Stimulated activated CD4-positive, alpha-beta T cell treated with anti-CD3 and anti-CD28 coated beads, Interleukin-2, amount 100 ng/mL, for 4 hours (primary cell): ENCODE data around the gene PRR16.

ENCODE experiments used
- DNase-seq: peaks from one replicate; pipeline ENCODE4 v3.0.0-alpha.2; 2020; ENCODE audit warnings: low read depth

The PRR16 gene

DNA sequence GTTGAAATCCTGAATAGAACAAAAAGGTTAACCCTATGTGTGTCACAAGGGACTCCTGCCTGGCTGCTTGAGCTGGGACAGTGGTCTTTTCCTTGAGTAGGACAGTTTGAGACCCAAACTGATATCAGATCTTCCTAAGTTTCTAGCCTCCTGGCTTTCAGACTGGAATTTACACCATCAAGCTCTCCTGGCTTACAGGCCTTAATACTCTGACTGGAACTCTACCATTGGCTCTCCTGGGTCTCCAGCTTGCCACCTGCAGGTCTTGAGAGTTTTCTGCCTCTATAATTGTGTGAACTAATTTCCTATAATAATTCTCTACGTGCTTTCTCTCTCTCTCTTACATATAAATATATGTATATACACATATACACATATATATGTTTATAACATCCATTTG is 112.5 kb downstream of the PRR16 start:
- no peak for DNase-seq

DNA sequence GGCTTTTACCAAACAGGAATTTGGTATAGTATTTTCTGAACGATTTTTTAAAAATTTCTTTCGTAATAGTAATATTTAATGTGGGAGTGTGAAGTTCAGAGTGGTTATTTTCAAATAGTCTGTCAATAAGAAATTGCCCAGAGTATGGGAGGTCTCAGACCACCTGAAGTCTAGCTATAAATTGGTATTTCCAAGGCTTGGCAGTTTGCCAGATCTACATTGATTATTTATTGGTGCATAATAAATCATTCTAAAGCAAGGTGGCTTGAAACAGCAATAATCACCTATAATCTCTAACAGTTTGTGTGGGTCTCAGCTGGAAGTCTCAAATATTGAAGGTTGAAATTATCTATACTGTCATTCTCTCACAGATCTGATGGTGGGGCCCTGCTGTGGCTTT is 118.5 kb downstream of the PRR16 start:
- DNase-seq: no peak

DNA sequence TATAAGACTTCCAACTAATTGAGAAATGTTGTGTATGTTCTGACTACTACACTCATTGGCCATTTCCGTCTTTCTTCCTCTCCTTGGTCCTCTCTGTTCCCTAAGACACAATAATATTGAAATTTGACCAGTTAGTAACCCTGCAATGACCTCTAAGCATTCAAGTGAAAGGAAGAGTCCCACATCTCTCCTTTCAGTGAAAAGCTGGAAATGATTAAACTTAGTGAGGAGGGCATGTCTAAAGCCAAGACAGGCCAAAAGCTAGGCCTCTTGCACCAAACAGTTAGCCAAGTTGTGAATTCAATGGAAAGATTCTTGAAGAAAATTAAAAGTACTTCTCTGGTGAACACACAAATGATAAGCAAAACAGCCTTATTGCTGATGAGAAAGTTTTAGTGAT is 122.5 kb downstream of the PRR16 start:
- DNase-seq: no peak

DNA sequence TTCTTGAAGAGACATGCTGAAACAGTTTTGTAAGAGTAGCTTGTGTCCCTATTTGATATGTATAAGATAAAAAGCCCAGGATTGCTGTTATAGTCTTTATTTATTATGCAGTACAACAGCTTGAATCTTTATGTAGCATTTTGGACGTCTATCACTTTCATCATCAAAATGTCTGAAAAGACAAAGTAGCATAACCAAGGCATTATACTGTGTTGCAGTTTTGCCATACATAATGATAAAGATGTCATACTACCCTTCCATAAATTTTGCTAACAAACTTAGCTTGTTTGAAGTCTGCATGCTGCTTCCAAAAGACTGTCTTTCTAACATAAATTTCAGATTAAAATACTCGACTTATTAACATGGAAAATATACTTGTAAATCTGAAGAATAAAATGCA is 127.8 kb downstream of the PRR16 start:
- DNase-seq: no peak

DNA sequence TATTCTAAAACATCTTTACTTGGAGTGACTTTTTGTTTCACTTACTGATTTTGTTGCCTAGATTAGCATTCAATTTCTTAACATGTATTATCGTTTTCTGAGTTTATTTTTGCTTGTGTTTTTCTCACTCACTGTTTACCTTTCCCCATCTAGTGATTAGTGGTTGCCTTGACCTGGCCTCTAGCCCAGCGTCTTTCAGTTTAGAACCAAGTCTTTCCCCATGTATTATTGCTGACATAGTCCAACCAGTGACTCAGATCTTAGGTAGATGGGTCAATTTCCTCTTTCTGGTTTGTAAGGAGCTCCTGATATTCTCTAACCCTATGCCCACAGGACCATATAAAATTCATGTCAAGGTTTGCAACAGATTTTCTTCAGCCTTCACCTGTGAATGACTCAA is 135.5 kb downstream of the PRR16 start:
- DNase-seq: no peak

DNA sequence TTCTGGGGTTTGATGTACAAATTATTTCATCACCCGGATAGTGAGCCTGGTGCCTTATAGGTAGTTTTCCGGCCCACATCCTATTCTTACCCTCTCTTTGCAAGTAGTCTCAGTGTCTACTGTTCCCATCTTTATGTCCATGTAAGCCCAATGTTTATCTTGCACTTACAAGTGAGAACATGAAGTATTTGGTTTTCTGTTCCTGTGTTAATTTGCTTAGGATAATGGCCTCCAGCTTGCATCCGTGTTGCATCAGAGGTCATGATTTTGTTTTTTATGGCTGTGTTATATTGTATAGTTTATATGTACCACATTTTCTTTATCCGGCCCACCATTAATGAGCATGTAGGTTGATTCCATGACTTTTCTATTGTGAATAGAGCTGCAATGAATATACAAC is 136.5 kb downstream of the PRR16 start:
- no peak for DNase-seq

DNA sequence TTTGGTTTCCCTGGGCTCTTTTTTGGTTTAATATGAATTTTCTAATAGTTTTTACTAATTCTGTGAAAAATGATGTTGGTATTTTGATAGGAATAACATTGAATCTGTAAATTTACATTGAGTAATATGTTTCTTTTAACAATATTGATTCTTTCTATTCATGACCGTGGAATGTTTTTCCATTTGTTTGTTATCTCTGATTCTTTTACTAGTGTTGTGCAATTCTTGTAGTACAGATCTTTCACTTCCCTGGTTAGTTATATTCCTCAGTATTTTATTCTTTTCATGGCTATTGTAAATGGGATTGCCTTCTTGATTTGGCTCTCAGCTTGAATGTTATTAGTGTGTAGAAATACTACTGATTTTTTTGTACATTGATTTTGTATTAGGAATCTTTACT is 137.9 kb downstream of the PRR16 start:
- DNase-seq: no peak

DNA sequence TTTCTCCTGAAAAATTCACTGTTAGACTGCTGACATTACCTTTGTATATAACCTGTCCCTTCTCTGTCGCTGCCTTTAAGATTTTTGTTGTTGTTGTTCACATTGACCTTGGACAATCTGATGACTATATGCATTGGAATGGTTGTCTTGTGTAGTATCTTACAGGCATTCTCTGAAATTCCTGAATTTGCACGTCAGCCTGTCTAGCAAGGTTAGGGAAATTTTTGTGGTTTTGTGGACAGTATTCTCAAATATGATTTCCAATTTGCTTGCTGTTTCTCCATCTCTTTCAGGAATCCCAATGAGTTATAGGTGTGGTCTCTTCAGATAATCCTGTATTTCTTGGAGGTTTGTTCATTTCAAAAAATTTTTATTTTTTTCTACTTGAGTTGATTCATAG is 140.8 kb downstream of the PRR16 start:
- DNase-seq: no peak

DNA sequence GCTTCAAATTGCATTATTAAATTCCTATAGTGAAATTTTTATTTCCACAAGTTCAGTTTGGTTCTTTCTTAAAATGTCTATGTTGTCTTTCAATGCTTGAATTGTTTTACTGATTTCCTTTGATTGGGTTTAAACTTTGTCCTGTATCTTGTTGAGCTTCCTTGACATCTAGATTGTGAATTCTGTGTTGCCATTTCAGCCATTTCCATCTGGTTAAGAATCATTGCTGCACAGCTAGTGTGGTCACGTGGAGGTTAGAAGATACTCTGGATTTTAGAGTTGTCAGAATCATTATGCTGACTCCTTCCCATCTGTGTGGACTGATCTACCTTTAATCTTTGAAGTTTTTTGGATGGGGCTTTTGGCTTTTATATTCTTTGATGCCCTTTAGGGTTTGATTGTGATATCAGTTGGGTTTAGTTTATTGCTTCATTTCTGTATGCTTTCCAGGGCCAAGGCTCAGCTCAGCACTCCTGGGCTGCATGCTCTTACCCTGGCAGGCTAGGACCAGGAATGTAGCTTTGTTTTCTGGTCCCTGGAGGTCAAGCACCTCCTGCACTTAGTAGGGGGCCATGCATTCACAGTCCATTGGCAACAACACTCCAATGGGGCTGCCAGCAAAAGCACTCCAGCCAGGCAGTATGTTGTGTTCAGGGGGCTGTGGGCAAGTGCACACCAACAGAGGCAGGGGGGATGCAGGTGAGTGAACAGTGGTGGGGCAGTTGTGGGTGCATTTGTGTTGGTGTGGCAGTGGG is 141.4 kb downstream of the PRR16 start:
- DNase-seq: no peak

DNA sequence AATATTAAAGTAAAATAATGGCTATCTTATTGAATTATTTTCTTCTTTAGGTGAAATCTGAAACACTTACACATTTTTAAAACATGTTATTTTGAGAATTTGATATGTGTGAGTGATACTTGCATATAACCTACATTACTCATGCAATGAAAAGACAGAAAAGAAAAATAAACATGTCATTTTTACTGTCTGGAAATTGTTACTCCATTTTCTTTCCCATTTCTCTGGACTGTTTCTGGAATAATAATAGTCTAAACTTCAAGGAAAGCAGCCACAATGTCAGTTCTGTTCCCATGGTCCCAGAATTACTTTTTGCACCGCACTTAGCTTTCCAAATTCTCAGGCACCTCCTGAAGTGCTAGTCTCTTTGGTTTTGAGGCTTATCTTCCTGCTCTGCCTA is 145.5 kb downstream of the PRR16 start:
- DNase-seq: no peak

DNA sequence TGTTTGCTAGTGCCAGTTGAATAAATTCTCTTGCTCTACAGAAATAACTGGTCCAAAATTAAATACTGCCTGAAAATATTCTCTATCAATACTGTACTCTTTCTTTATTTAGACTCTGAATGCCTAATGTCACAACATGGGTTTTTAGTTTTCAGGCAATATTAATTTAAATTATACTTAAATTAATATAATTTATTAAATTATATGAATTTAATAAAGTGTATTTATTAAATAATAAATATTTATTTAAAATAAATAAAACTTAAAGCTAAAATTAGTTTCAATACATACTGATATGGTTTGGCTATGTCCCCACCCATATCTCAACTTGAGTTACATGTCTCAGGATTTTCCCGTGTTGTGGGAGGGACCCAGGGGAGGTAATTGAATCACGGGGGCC is 146.0 kb downstream of the PRR16 start:
- DNase-seq: no peak

DNA sequence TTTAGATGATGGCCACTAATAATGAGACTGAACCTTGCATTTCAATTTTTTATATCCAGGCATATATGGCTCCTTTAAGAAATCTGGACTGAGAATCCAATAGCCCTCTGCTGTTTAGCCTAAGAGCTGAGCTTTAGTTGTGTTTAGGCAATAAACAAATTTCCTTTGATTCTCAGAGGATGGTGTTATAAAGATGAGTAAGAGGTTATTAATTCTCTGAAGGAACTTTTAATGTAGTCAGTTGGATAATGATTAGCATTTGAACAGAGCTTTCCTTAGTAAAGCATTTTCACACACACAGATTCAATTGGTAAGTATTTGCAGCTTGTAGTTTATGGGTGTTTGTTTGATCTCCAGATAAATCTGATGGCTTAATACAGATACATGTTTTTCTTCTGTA is 149.6 kb downstream of the PRR16 start:
- DNase-seq: no peak

DNA sequence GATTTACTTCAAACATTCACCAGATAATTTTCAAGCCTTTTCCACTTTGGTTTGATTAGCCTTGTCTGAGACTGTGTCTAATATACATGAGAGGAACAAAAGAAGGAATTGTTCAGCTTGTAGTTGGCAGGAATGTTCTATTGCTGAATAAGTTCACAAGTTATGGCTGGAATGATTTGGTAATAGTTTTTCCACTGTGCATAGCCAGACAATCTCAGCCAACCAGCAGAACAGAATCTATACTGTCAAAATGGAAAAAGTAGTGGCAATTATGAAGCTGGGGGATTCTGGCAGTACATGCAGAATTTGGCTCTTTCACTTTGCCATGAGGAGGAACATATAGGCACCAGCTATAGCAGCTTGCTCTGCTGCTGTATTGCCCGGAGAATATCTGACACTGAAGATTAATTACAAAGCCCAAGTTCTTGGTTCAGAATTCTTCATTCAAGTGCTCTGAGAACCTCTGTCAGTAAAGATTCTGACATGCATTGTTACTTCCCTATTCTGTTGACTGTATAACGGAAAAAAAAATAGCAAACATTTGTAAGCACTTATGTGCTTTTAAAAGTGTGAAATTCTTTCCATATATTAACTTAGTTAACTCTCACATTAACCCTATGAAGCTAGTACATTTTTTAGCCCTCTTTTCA is 150.6 kb downstream of the PRR16 start:
- DNase-seq: no peak

DNA sequence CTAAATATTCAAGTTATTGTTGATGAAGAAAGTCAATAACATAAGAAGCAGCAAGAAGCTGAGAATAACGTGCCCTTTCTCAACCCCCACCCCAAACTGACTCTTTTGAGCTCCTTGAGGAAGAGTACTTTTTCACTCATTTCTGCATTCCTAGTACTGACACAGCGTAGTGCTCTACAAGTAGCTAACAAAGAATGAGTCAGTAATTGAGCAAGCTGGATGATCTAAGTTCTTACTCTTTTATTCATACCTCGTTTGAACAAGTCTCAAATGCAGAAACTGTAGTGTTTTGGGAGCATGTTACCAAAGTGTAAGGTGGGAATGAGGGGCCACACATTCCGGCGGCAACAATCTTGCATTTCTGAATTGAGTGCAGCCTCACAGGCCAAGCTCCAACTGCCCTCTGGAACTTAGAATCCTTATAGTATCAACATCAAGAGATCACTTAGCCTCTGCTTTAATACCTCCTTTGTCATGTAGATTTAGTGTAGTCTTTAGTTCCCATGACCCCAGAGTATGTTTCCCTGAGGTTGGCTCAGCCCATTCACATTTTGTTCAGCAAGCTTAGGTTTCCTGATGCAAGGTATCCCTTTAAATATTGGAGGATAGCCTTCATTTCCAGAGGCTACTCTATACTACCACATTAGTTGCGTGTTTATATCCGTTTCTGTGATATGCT is 152.0 kb downstream of the PRR16 start:
- DNase-seq: no peak

DNA sequence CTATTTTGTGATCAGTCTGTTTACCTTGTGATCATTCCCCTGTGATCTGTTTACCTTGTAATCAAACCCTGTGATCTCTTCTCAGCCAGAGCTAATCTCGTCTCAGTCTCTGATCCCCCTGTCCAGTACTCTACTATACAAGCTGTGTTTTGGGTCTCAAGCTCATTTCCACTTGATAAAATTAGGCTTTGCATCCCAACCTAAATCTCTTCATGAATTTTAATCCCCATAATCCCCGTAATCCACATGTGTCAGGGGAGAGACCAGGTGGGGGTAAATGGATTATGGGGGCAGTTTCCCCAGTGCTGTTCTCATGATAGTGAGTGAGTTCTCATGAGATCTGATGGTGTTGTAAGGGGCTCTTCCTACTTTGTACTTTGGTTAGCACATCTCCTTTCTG is 157.2 kb downstream of the PRR16 start:
- DNase-seq: no peak

DNA sequence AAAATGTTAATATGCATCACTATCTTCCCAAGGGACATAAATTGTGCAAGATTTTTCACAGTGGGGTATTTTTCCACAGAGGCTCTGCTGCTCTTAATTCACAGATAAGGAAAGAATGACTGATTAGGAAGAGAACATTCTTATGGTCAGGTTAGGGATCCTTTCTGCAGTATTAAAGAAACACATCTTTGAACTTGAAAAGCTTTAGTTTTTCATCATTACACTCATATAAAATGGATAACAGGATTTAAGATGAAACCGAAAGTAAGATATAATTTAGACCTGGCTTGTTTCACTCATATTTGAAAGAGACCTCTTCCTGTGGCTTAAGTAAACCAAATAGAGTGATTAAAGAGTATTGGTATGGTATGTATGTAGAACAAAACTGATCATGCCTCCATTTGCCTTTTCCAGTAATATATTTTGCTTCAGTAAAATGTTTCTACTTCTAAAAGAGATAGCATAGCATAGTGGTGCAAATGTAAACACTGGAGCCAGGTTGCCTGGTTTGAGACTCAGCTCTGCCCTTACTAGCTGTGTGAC is 160.0 kb downstream of the PRR16 start:
- no peak for DNase-seq

DNA sequence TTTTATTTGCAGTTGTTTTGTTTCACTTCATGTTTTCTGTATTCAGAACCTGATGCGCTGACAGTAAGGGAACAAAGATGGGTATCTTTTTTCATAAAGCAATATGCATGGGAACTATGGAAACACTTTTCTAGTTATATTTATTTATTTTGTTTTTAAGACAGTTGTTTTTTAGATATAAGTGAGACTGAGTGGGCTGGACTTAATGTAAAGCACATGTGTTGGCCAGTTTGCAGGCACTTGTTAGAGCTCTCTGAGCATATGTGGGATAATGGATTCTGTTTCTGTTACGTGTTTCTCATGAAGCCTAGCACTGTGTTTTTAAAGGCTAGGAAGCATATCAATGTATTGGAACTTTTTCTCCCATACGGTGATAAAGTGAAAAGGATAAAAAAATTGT is 164.1 kb downstream of the PRR16 start:
- DNase-seq: no peak

DNA sequence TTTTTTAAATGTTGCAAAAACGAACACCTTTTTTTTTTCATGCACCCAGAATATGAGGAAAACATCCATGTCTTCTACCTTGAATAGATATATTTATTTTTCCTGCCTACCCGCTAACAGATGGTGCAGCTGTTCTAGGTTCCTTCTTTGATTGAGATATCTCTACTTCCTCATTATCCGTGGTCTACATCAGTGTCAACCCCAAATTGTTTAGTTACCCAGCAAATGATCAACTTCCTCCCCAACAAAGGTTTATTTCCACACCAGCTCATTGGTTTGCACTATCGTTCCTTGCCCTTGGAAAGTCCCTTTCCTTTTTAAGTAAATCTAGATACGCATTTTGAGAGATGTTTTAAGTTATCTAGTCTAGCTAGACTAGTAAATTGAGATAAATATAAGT is 166.4 kb downstream of the PRR16 start:
- no peak for DNase-seq

DNA sequence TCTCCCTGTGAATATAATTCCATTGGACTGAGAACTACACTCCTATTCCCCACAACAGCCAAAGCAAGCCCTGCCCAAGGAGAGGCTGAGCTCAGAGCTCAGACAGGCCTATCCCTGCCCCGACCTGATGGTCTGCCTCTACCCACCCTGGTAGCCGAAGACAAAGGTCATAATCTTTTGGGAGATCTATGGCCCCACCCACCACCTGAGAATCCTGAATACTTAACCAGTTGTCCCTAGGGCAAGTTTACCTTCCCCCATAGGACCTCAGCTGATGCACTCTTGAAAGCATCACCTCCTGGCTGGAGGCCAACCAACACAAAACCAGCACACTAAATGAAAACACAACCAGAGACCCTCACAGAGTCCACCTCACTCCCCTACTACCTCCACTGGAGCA is 167.5 kb downstream of the PRR16 start:
- no peak for DNase-seq

DNA sequence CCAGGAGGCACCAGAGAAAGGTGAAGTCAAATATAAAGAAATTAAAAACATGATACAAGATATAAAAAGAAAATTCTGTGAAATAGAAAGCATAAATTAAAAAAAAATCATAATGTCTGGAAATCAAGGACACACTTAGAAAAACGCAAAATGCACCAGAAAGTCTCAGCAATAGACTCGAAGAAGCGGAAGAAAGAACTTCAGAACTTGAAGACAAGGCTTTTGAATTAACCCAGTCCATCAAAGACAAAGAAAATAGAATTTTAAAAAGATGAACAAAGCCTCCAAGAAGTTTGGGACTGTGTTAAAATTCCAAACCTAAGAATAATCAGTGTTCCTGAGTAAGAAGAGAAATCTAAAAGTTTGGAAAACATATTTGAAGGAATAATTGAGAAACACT is 168.3 kb downstream of the PRR16 start:
- DNase-seq: no peak

DNA sequence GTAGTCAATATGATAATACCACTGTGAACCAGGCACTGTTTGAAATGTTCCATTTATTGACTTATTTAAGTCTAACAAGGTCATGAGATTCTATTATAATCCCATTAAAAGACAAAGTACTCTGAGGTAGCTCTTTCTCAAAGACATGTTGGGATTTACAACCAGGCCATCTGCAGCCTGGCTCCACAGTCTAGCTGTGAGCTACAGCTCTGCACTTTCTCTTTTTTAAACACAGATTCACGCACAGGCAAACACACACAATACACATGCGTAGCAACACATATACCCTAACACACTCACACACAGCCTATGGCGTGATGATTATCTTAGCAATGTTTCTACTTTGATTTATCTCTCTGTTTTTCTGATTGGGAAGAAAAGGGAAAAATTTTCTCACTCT is 174.3 kb downstream of the PRR16 start:
- no peak for DNase-seq

DNA sequence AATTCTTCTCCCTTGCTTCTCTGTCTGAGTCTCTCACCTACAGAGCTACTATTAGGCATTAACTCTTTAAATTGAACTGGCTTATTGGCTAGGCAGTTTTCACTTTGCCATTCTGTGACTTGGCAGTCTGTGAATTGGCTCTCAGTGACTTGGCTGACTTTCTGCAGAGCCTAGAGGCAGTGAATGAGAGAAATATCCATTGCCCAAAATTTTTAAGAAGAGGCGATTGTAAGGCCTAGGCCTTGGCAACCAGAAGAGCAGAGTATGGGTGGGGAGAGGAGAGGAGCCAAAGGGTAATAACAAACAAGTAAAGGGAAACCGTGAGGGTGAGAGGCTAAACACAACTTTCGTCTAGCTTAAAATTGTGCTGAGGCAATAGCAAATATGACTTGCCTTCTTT is 176.7 kb downstream of the PRR16 start:
- no peak for DNase-seq

DNA sequence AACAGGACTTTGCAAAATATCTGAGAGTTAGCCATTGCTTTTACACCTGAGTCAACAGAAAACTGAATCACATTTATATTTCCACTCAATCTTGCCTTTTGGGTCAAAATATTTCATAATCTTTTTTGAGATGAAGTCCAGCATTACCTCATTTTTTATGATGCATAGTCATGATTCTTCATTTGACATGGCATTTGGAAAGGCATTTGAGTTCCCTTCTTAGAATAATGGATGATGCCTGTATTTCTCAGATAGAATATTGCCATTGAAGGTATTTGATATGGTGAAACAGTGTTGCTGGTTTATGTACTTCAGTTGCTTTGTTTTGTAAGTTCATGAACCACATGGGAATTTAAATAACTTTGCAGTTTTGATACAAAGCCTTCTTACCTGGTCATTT is 180.4 kb downstream of the PRR16 start:
- DNase-seq: no peak
